Caco-2 (cell line): ENCODE results near the gene CDON. TPM values are rescaled to one million over a fixed set of nuclear protein-coding genes. Genes with fewer than 3 reads are reported as not detected.

Experiments used
- BruUV-seq: library from RNA; stranded (reverse); fragments of 400-500 nt; replicated peaks from 2 replicates; lab custom pipeline; 2021; lab: Mats Ljungman, UMichigan
- CTCF ChIA-PET: fragments of 300-600 bp; sonication (Branson Sonifier 250); formaldehyde crosslinking; loops from one replicate; lab custom pipeline; 2022; ENCODE audit warnings: antibody characterized with exemption; lab: Charles Lee
- POLR2A ChIA-PET: fragments of 300-600 bp; sonication (Branson Sonifier 250); formaldehyde crosslinking; loops from one replicate; lab custom pipeline; 2022; ENCODE audit warnings: antibody characterized with exemption; lab: Charles Lee
- DNase-seq, 2 experiments: peaks; one replicate each; pipeline versions ENCODE4 v3.0.0 to v3.0.0-alpha.2; 2020 to 2022
- H3K27me3 ChIP-seq: replicated peaks from 2 replicates; pipeline ENCODE4 v1.6.0; 2011; ENCODE audit warnings: low read length; ENCODE audit not compliant: control insufficient read depth, insufficient read depth
- H3K36me3 ChIP-seq: 2 replicates; pipeline ENCODE4 v1.5.1; 2011; ENCODE audit warnings: low read length; ENCODE audit not compliant: control insufficient read depth, insufficient read depth
- H3K4me1 ChIP-seq: fragments of 250-450 bp; sonication (Bioruptor Pico); 2 replicates; pipeline ENCODE4 v1.5.1; 2020; ENCODE audit warnings: mild to moderate bottlenecking
- H3K4me3 ChIP-seq: 2 replicates; pipeline ENCODE4 v1.5.1; 2011; ENCODE audit warnings: low read depth, mild to moderate bottlenecking, control low read depth, low read length
- H3K9me3 ChIP-seq: fragments of 250-450 bp; sonication (Bioruptor Pico); 2 replicates; pipeline ENCODE4 v1.5.1; 2020; ENCODE audit warnings: mild to moderate bottlenecking, moderate library complexity
- H3K27ac Mint-ChIP-seq: one replicate; pipeline ENCODE4 v1.8.0; 2022; ENCODE audit warnings: mixed read lengths; ENCODE audit not compliant: unreplicated experiment
- H3K27me3 Mint-ChIP-seq: one replicate; pipeline ENCODE4 v1.8.0; 2022; ENCODE audit warnings: mixed read lengths; ENCODE audit not compliant: insufficient read depth, unreplicated experiment
- H3K36me3 Mint-ChIP-seq: one replicate; pipeline ENCODE4 v1.8.0; 2022; ENCODE audit warnings: mild to moderate bottlenecking, mixed read lengths; ENCODE audit not compliant: insufficient read depth, unreplicated experiment
- H3K4me1 Mint-ChIP-seq: one replicate; pipeline ENCODE4 v1.8.0; 2022; ENCODE audit warnings: low read depth, mixed read lengths; ENCODE audit not compliant: unreplicated experiment
- H3K4me3 Mint-ChIP-seq: one replicate; pipeline ENCODE4 v1.8.0; 2022; ENCODE audit warnings: mild to moderate bottlenecking, moderate library complexity, mixed read lengths; ENCODE audit not compliant: unreplicated experiment
- H3K9me3 Mint-ChIP-seq: one replicate; pipeline ENCODE4 v1.8.0; 2022; ENCODE audit warnings: mixed read lengths; ENCODE audit not compliant: unreplicated experiment
- CTCF ChIP-seq, 2 experiments: fragments of 200-600 bp in 1 of 2; IDR thresholded peaks; 1 replicate in 1 of 2; 2 replicates in 1 of 2; pipeline versions ENCODE4 v1.5.1 to v1.8.0; 2011 to 2022; ENCODE audit warnings: antibody characterized with exemption in 1 of 2, control low read depth in 1 of 2, inconsistent platforms in 1 of 2, low read depth in 1 of 2, low read length in 1 of 2, mild to moderate bottlenecking in 1 of 2, moderate library complexity in 1 of 2; ENCODE audit not compliant: insufficient read depth in 1 of 2, severe bottlenecking in 1 of 2, unreplicated experiment in 1 of 2
- intact Hi-C: fragments of 100-400 bp; cut with micrococcal nuclease; formaldehyde crosslinking; loops from one replicate; pipeline ENCODE4 v1.10.0; 2022; ENCODE audit not compliant: unreplicated experiment
- total RNA-seq: library from RNA; stranded (reverse); gene quantifications from 2 replicates; pipeline ENCODE4 v1.2.3, GENCODE V29; 2022

Gene CDON
- total RNA-seq, 1 experiment from 2014 or later = 6.8 TPM

GRCh38 chr11:126039485-126040271 is 23.0 kb downstream of the CDON start:
- H3K27ac Mint-ChIP-seq = no peak overlapping the region

GRCh38 chr11:126035718-126036117 is 26.9 kb downstream of the CDON start:
- H3K9me3 Mint-ChIP-seq = no peaks in the 10 kb centered on the region
- no peak for TF ChIP-seq CTCF (IDR thresholded peaks at IDR 0.05; ENCODE audit: insufficient read depth in 1 of 2, low read depth in 1 of 2, low read length in 1 of 2, severe bottlenecking in 1 of 2, unreplicated experiment in 1 of 2)
- no peaks in the 10 kb centered on the region for H3K27me3 ChIP-seq
- intact Hi-C loops = no loop called here
- H3K36me3 ChIP-seq = no peaks in the 10 kb centered on the region
- no peaks in the 10 kb centered on the region for H3K36me3 Mint-ChIP-seq
- no peaks in the 10 kb centered on the region for H3K4me1 ChIP-seq
- no peak for DNase-seq
- no peaks in the 10 kb centered on the region for H3K9me3 ChIP-seq
- H3K27ac Mint-ChIP-seq = no peak overlapping the region
- no peak overlapping the region for H3K4me3 Mint-ChIP-seq
- no peak overlapping the region for H3K4me3 ChIP-seq
- BruUV-seq = no TSS peak
- ChIA-PET CTCF (no interaction called here), POLR2A (no interaction called here)
- peaks cover 5% of the 10 kb centered on the region for H3K27me3 Mint-ChIP-seq
- no peaks in the 10 kb centered on the region for H3K4me1 Mint-ChIP-seq

More at GRCh38 chr11:126039485-126040271, 23.0 kb downstream of the CDON start:
- no peaks in the 10 kb centered on the region for H3K36me3 Mint-ChIP-seq
- no peak for DNase-seq
- H3K4me3 ChIP-seq = no peak overlapping the region
- TF ChIP-seq CTCF (IDR thresholded peaks at IDR 0.05; ENCODE audit: insufficient read depth in 1 of 2, low read depth in 1 of 2, low read length in 1 of 2, severe bottlenecking in 1 of 2, unreplicated experiment in 1 of 2) = no peak
- H3K4me3 Mint-ChIP-seq = no peak overlapping the region
- 0 out of 2 replicates have a peak, but pooled peaks cover 3% of the 10 kb centered on the region for H3K9me3 ChIP-seq
- BruUV-seq = no TSS peak
- H3K27me3 ChIP-seq = no peaks in the 10 kb centered on the region
- intact Hi-C loops = no loop called here
- H3K36me3 ChIP-seq = no peaks in the 10 kb centered on the region
- no peaks in the 10 kb centered on the region for H3K4me1 ChIP-seq
- no peaks in the 10 kb centered on the region for H3K9me3 Mint-ChIP-seq
- H3K27me3 Mint-ChIP-seq = no peaks in the 10 kb centered on the region
- POLR2A ChIA-PET = no interaction called here
- no peaks in the 10 kb centered on the region for H3K4me1 Mint-ChIP-seq
- CTCF ChIA-PET = no interaction called here

- Mint-ChIP-seq H3K4me1 (no peaks in the 10 kb centered on the region), H3K27me3 (peaks cover 5% of the 10 kb centered on the region), H3K9me3 (no peaks in the 10 kb centered on the region), H3K27ac (no peak overlapping the region), H3K4me3 (no peak overlapping the region), H3K36me3 (no peaks in the 10 kb centered on the region)
- Histone ChIP-seq H3K9me3 (no peaks in the 10 kb centered on the region), H3K4me3 (no peak overlapping the region), H3K27me3 (no peaks in the 10 kb centered on the region), H3K4me1 (no peaks in the 10 kb centered on the region), H3K36me3 (no peaks in the 10 kb centered on the region)
- BruUV-seq = no TSS peak
- CTCF ChIA-PET = no interaction called here
- intact Hi-C loops = no loop called here
- TF ChIP-seq CTCF (IDR thresholded peaks at IDR 0.05; ENCODE audit: insufficient read depth in 1 of 2, low read depth in 1 of 2, low read length in 1 of 2, severe bottlenecking in 1 of 2, unreplicated experiment in 1 of 2) = no peak
- no peak for DNase-seq
- POLR2A ChIA-PET = no interaction called here
Observed at GRCh38 chr11:126034933-126035425, 27.7 kb downstream of the CDON start.
